Subcutaneous adipose tissue (tissue), 4 donors: ENCODE results near the gene CCDC196. TPM values are rescaled to one million over a fixed set of nuclear protein-coding genes. Genes with fewer than 3 reads are reported as not detected.

Source experiments
- CTCF ChIP-seq: fragments of 450-650 bp; IDR thresholded peaks from one replicate; pipeline ENCODE4 v1.5.1; 2016; ENCODE audit warnings: low read depth, mild to moderate bottlenecking, control low read depth, antibody characterized with exemption, moderate library complexity
- total RNA-seq, 4 donors: library from RNA; depleted of rRNA; stranded (reverse); fragments of >200 nt; gene quantifications; one replicate each; pipeline ENCODE4 v1.1.0, GENCODE V29; 2016

CCDC196 gene
- total RNA-seq, 4 donors from 2014 or later, result not detected

- TF ChIP-seq CTCF, result no peak
Observed at GRCh38 chr14:66459603-66460002, 26.6 kb upstream of the CCDC196 start.

- no peak for TF ChIP-seq CTCF
Observed at GRCh38 chr14:66464261-66464660, 21.9 kb upstream of the CCDC196 start.

DNA sequence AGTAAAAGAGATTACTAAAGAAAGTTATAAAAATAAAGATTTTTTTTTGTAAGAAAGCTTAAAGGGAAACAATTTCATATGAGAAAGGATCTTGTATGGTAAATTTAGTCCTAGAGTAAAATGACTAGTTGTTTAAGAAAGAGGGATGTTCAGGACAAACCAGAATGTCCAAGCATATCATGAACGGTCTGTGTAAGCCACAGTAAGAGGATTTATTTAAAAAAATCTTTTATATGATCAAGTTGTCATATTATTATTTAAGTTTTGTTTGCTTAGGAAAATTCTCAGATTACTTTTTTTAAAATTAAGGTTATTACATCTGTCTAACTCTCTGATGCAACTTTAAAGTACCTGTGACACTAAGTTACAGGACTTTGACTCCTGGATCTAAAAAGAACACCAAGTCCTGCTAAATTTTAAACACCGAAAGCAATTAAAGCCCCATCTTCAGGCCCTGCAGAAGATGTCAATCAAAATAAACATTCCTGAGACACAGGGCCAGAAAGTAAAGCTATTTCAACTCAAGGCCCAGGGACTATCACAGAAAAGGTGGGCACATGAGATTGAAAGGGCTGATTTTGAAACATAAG, 17.3 kb upstream of the CCDC196 start:
- TF ChIP-seq CTCF, result no peak

DNA sequence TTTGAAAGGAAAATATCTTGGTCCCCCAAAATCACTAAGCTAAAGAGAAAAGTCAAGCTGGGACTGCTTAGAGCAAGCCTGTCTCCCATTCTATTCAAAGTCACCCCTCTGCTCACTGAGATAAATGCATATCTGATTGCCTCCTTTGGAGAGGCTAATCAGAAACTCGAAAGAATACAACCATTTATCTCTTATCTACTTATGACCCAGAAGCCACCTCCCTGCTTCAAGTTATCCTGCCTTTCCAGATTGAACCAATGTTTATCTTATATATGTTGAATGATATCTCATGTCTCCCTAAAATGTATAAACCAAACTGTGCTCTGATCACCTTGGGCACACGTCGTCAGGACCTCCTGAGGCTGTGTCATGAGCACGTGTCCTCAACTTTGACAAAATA, 14.6 kb upstream of the CCDC196 start:
- no peak for TF ChIP-seq CTCF

DNA sequence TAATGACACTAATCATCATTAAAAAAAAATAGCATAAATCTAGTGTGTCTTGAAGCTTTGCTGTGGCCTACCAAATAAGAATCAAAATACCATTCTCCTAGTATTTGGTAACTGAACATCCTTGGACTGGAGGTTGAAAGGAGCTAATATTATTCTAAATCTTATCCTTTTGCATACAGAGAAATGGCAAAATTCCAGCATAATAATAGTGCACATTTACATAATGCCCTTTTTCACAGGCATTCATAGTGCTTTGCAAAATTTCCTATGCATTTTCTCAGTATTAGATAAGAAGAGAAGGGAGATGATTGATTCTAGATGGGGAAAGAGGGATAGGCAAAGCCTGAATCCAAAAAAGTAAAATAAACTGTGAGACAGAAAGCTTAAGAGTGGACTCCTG, 13.9 kb upstream of the CCDC196 start:
- TF ChIP-seq CTCF, result no peak

DNA sequence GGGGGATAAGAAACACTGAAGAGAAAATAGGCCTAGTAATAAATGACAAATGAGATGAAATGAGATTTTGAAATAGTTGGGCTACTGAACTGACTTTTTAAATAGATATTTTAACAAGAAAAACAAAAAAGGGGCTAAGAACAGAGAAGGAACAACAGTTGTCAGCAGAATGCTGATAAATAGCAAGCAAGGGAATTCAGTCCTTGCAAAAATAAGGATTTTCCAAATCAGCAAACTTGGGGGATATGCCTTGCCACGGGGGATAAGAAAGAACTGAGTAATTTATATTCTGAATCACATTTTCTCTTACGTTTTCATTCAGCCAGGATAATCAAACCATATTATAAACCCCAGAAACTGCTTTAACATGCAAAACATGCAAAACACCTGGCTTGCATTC, 12.9 kb upstream of the CCDC196 start:
- no peak for TF ChIP-seq CTCF

DNA sequence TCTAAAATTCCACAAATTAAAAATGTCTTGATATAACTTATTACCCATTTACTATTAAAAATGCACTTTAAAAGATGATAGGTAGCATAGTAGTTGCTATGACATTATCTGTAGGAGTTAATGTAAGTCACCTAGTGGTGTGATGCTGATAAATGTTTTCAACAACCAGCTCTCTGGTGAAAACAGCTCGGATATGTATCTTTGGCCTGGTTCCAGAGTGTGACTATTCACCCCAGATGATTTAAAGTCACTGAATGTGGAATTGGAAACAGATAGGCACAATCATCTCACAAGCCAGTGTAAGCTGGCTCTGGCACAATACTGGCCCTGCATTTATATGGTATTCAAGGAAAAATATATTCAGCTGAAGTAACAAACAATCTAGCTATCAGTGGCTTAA, 9.2 kb upstream of the CCDC196 start:
- no peak for TF ChIP-seq CTCF

GRCh38 chr14:66477567-66477966, 8.6 kb upstream of the CCDC196 start:
- no peak for TF ChIP-seq CTCF
